K562 (cell line): Measurements from ENCODE around the gene ADIPOR2. TPM values are rescaled to one million over a fixed set of nuclear protein-coding genes. Genes with fewer than 3 reads are reported as not detected.

Experiments used
- CHD2 ChIP-seq: IDR thresholded peaks from 2 replicates; pipeline ENCODE4 v1.6.1; 2011; ENCODE audit warnings: low read depth, low read length
- E2F6 ChIP-seq, 2 experiments: IDR thresholded peaks; 2 replicates each; pipeline ENCODE4 v1.6.1; 2011; ENCODE audit warnings: borderline replicate concordance in 1 of 2, control low read depth in 1 of 2, low read depth in 1 of 2, low read length in 1 of 2, mild to moderate bottlenecking in 1 of 2, mixed read lengths in 1 of 2, moderate library complexity in 1 of 2; ENCODE audit not compliant: insufficient read depth in 1 of 2, insufficient read length in 1 of 2, poor library complexity in 1 of 2, severe bottlenecking in 1 of 2; ENCODE audit errors: extremely low read depth in 1 of 2
- GMEB1 ChIP-seq: fragments of 250-450 bp; sonication (Bioruptor Pico); IDR thresholded peaks from 2 replicates; pipeline ENCODE4 v1.4.0; 2020; ENCODE audit warnings: mild to moderate bottlenecking
- MAX ChIP-seq: sonication (generic); formaldehyde crosslinking; IDR thresholded peaks from 2 replicates; pipeline ENCODE4 v1.9.0; 2022; ENCODE audit warnings: mild to moderate bottlenecking, missing genetic modification reagents
- MEF2A ChIP-seq: IDR thresholded peaks from 2 replicates; pipeline ENCODE4 v1.6.1; 2011; ENCODE audit warnings: low read depth, mild to moderate bottlenecking, low read length, moderate library complexity; ENCODE audit not compliant: control insufficient read depth
- PHF8 ChIP-seq: fragments of 200-600 bp; sonication (generic); IDR thresholded peaks from 2 replicates; pipeline ENCODE4 v1.6.1; 2012; ENCODE audit warnings: mixed run types, mild to moderate bottlenecking, inconsistent platforms, low read length, moderate library complexity, borderline replicate concordance
- SIN3A ChIP-seq, 2 experiments: fragments of 150-350 bp in 1 of 2; IDR thresholded peaks; 2 replicates each; pipeline ENCODE4 v1.6.1; 2011 to 2016; ENCODE audit warnings: borderline replicate concordance in 2 of 2, low read depth in 2 of 2, low read length in 2 of 2, mild to moderate bottlenecking in 2 of 2, moderate library complexity in 2 of 2; ENCODE audit not compliant: control insufficient read depth in 1 of 2
- SMC3 ChIP-seq: conservative IDR thresholded peaks from 2 replicates; pipeline ENCODE4 v1.6.1; 2011; ENCODE audit warnings: low read depth, low read length, improper control_type of control experiment; ENCODE audit not compliant: insufficient read depth
- ZFX ChIP-seq: sonication (generic); formaldehyde crosslinking; IDR thresholded peaks from 2 replicates; pipeline ENCODE4 v1.8.0; 2022; ENCODE audit warnings: mild to moderate bottlenecking, missing genetic modification reagents, moderate library complexity
- ZNF134 ChIP-seq: fragments of 250-450 bp; sonication (Bioruptor Pico); conservative IDR thresholded peaks from 2 replicates; pipeline ENCODE4 v1.4.0; 2020
- polyA plus RNA-seq, 8 experiments: library from polyadenylated mRNA; depleted of rRNA in 4 of 8; stranded (reverse) in 5 of 8; unstranded in 3 of 8; fragments of >200 nt; fragmentation: Nextera tagmentation in 2 of 8; fragmentation: Illumina TruSeq in 1 of 8; extraction: Ambion mirVana in 2 of 8; extraction: Trizol in 1 of 8; gene quantifications; 2 replicates each; pipeline versions ENCODE4 v1.2.1 to v1.2.3, GENCODE V29; 2011 to 2014; ENCODE audit warnings: inconsistent platforms in 1 of 8, missing spikeins in 1 of 8
- total RNA-seq, 7 experiments: library from RNA; depleted of rRNA in 6 of 7; stranded (reverse); fragments of >200 nt in 6 of 7; fragmentation: Illumina TruSeq in 2 of 7; extraction: Trizol in 2 of 7; gene quantifications; 2 replicates each; pipeline versions ENCODE4 v1.2.1 to v1.2.3, GENCODE V29; 2011 to 2021; ENCODE audit warnings: low replicate concordance in 1 of 7
- TF ChIP-seq, protein P1 (sequence below): fragments of 200-600 bp; sonication (generic); IDR thresholded peaks from one replicate; pipeline ENCODE4 v1.6.1; 2012; ENCODE audit warnings: mild to moderate bottlenecking, low read depth, low read length, inconsistent platforms

ADIPOR2 gene
- total and polyA plus RNA-seq, 9 of the 15 experiments (the other 6 are each of a cell fraction or from before 2014, with no cell fraction given), result 10.9 to 63.5 (median 46.0) TPM

DNA sequence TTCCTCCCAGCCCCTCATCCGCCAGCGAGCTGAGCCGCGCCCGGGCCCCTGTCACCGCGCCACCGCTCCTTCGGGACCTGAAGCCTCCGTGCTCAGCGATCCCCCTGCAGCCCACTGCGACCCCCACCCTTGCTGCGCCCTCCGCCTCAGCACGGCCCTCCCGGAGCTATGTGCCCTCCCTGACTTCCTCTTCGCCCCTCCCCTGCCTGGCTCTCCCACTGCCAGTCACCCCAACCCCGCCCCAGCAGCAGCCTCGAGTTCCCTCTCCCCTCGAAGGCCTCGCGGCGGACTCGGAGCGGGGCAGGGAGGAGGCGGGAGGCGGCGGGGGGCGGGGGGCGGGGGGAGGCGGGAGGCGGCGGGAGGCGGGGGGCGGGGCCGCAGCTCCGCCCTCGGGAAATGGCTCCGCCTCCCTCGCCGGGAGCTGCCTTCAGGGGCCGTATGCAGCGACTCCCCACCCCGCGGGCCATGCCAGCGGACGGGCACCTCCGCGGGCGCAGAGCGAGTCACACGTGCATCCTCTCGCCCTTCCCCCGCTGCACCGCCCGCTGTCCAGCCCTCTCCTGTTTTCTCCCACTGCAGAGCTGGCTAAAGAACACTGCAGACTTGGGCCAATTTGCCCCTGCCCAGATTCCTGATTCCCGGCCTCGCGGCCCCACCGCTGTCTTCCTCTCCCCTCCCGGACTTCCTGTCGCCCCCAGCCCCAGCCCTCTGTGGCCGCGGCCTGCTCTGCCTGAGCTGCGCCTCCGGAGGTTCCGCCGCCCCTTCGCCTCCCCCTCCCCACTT lies 29.1 kb upstream of the ADIPOR2 start (continued):
- TF ChIP-seq SIN3A (IDR thresholded peaks at IDR 0.05; ENCODE audit: borderline replicate concordance in 2 of 2, control insufficient read depth in 1 of 2, low read depth in 2 of 2, low read length in 2 of 2) (peak in 1 of 2 experiments; percentile 72; a peak in 1 of 4 replicates), ZNF134 (CRISPR knock-in tag) (no peak), PHF8 (peak; percentile 52; the same call in 1 of the 2 replicates), MAX (peak; percentile 88), SMC3 (no peak), ZFX (CRISPR knock-in tag) (peak; percentile 49; the same call in 1 of the 2 replicates), CHD2 (peak; percentile 30; the same call in 1 of the 2 replicates), MEF2A (no peak), GMEB1 (CRISPR knock-in tag) (no peak), E2F6 (IDR thresholded peaks at IDR 0.05; ENCODE audit: borderline replicate concordance in 1 of 2, extremely low read depth in 1 of 2, insufficient read depth in 1 of 2, insufficient read length in 1 of 2, low read depth in 1 of 2, low read length in 1 of 2, poor library complexity in 1 of 2, severe bottlenecking in 1 of 2) (peak; percentile 31 to 75)
- TF ChIP-seq, protein P1, sequence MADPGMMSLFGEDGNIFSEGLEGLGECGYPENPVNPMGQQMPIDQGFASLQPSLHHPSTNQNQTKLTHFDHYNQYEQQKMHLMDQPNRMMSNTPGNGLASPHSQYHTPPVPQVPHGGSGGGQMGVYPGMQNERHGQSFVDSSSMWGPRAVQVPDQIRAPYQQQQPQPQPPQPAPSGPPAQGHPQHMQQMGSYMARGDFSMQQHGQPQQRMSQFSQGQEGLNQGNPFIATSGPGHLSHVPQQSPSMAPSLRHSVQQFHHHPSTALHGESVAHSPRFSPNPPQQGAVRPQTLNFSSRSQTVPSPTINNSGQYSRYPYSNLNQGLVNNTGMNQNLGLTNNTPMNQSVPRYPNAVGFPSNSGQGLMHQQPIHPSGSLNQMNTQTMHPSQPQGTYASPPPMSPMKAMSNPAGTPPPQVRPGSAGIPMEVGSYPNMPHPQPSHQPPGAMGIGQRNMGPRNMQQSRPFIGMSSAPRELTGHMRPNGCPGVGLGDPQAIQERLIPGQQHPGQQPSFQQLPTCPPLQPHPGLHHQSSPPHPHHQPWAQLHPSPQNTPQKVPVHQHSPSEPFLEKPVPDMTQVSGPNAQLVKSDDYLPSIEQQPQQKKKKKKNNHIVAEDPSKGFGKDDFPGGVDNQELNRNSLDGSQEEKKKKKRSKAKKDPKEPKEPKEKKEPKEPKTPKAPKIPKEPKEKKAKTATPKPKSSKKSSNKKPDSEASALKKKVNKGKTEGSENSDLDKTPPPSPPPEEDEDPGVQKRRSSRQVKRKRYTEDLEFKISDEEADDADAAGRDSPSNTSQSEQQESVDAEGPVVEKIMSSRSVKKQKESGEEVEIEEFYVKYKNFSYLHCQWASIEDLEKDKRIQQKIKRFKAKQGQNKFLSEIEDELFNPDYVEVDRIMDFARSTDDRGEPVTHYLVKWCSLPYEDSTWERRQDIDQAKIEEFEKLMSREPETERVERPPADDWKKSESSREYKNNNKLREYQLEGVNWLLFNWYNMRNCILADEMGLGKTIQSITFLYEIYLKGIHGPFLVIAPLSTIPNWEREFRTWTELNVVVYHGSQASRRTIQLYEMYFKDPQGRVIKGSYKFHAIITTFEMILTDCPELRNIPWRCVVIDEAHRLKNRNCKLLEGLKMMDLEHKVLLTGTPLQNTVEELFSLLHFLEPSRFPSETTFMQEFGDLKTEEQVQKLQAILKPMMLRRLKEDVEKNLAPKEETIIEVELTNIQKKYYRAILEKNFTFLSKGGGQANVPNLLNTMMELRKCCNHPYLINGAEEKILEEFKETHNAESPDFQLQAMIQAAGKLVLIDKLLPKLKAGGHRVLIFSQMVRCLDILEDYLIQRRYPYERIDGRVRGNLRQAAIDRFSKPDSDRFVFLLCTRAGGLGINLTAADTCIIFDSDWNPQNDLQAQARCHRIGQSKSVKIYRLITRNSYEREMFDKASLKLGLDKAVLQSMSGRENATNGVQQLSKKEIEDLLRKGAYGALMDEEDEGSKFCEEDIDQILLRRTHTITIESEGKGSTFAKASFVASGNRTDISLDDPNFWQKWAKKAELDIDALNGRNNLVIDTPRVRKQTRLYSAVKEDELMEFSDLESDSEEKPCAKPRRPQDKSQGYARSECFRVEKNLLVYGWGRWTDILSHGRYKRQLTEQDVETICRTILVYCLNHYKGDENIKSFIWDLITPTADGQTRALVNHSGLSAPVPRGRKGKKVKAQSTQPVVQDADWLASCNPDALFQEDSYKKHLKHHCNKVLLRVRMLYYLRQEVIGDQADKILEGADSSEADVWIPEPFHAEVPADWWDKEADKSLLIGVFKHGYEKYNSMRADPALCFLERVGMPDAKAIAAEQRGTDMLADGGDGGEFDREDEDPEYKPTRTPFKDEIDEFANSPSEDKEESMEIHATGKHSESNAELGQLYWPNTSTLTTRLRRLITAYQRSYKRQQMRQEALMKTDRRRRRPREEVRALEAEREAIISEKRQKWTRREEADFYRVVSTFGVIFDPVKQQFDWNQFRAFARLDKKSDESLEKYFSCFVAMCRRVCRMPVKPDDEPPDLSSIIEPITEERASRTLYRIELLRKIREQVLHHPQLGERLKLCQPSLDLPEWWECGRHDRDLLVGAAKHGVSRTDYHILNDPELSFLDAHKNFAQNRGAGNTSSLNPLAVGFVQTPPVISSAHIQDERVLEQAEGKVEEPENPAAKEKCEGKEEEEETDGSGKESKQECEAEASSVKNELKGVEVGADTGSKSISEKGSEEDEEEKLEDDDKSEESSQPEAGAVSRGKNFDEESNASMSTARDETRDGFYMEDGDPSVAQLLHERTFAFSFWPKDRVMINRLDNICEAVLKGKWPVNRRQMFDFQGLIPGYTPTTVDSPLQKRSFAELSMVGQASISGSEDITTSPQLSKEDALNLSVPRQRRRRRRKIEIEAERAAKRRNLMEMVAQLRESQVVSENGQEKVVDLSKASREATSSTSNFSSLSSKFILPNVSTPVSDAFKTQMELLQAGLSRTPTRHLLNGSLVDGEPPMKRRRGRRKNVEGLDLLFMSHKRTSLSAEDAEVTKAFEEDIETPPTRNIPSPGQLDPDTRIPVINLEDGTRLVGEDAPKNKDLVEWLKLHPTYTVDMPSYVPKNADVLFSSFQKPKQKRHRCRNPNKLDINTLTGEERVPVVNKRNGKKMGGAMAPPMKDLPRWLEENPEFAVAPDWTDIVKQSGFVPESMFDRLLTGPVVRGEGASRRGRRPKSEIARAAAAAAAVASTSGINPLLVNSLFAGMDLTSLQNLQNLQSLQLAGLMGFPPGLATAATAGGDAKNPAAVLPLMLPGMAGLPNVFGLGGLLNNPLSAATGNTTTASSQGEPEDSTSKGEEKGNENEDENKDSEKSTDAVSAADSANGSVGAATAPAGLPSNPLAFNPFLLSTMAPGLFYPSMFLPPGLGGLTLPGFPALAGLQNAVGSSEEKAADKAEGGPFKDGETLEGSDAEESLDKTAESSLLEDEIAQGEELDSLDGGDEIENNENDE, result no peak
